GM18909 (cell line): ENCODE measurements around the gene MYO9A.
"Not testable (repeated sequence)": the region's sequence is repeated elsewhere in the genome, so short reads cannot be mapped to it uniquely, and the experiment has no call there.

Experiments used
- ATAC-seq: cut with Tn5 transposase; IDR thresholded peaks from one replicate; pipeline ENCODE4 v1.9.1; 2021; ENCODE audit warnings: mild to moderate bottlenecking; ENCODE audit not compliant: unreplicated experiment, poor library complexity

The MYO9A gene

GRCh38 chr15:71889947-71890346, 228.0 kb downstream of the MYO9A start:
- no peak for ATAC-seq

GRCh38 chr15:71889385-71889784, 228.6 kb downstream of the MYO9A start:
- no peak for ATAC-seq

- peak; percentile 52 for ATAC-seq
These were observed 229.2 kb downstream of the MYO9A start for GRCh38 chr15:71888797-71889196.

- no peak for ATAC-seq
These were observed 232.6 kb downstream of the MYO9A start for GRCh38 chr15:71885390-71885789.

GRCh38 chr15:71883447-71883846, 234.5 kb downstream of the MYO9A start:
- no peak for ATAC-seq

GRCh38 chr15:71880276-71880675, 237.7 kb downstream of the MYO9A start:
- no peak for ATAC-seq

GRCh38 chr15:71874245-71874644, 243.7 kb downstream of the MYO9A start:
- no peak for ATAC-seq

GRCh38 chr15:71858232-71858631, 259.7 kb downstream of the MYO9A start:
- ATAC-seq: not testable (repeated sequence)

GRCh38 chr15:71853543-71853942, 264.4 kb downstream of the MYO9A start:
- no peak for ATAC-seq

GRCh38 chr15:71844916-71845315, 273.0 kb downstream of the MYO9A start:
- ATAC-seq: no peak

GRCh38 chr15:71841563-71841962, 276.4 kb downstream of the MYO9A start:
- no peak for ATAC-seq

GRCh38 chr15:71830981-71831380, 287.0 kb downstream of the MYO9A start:
- no peak for ATAC-seq

- no peak for ATAC-seq
These were observed 291.8 kb downstream of the MYO9A start for GRCh38 chr15:71826196-71826595.

GRCh38 chr15:71825021-71825730, 292.8 kb downstream of the MYO9A start:
- no peak for ATAC-seq

GRCh38 chr15:71823801-71824200, 294.1 kb downstream of the MYO9A start:
- ATAC-seq: no peak

GRCh38 chr15:71822890-71823630, 294.9 kb downstream of the MYO9A start:
- no peak for ATAC-seq

GRCh38 chr15:71821547-71822129, 296.3 kb downstream of the MYO9A start:
- no peak for ATAC-seq

GRCh38 chr15:71820127-71820526, 297.8 kb downstream of the MYO9A start:
- ATAC-seq: no peak

GRCh38 chr15:71817351-71817750, 300.6 kb downstream of the MYO9A start:
- ATAC-seq: no peak

- ATAC-seq: no peak
These were observed 302.6 kb downstream of the MYO9A start for GRCh38 chr15:71815301-71815700.

GRCh38 chr15:71813723-71814470, 304.1 kb downstream of the MYO9A start:
- no peak for ATAC-seq
